ENCODE data around the gene MYL7.

DNA sequence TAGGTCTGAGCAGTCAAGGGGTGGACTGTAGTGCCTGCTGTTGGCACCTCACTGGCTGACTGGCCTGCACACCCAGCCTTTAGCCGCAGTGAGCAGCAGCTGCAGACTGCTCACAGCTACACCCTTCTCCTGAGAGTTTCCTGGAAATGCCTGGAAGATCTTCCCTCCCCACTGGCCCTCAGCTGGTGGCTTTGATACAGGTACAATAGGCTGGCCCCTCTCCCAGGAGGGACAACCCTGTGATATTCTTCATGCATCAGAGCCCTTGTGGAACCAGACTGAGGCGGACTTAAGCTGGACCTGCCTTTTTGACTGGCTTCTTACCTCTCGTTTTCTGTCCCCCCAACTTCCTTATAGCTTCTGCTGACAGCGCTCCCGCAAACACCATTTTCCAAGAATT is 41.7 kb upstream of the MYL7 start:
- TF ChIP-seq, protein P1, sequence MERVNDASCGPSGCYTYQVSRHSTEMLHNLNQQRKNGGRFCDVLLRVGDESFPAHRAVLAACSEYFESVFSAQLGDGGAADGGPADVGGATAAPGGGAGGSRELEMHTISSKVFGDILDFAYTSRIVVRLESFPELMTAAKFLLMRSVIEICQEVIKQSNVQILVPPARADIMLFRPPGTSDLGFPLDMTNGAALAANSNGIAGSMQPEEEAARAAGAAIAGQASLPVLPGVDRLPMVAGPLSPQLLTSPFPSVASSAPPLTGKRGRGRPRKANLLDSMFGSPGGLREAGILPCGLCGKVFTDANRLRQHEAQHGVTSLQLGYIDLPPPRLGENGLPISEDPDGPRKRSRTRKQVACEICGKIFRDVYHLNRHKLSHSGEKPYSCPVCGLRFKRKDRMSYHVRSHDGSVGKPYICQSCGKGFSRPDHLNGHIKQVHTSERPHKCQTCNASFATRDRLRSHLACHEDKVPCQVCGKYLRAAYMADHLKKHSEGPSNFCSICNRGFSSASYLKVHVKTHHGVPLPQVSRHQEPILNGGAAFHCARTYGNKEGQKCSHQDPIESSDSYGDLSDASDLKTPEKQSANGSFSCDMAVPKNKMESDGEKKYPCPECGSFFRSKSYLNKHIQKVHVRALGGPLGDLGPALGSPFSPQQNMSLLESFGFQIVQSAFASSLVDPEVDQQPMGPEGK (CRISPR knock-in tag; IDR thresholded peaks at IDR 0.05; ENCODE audit: borderline replicate concordance) = no peak
- TF ChIP-seq ZFP3 (CRISPR knock-in tag; IDR thresholded peaks at IDR 0.05) (no peak), OSR1 (CRISPR knock-in tag; IDR thresholded peaks at IDR 0.05) (no peak), TOX (CRISPR knock-in tag; IDR thresholded peaks at IDR 0.05; ENCODE audit: borderline replicate concordance) (no peak), ZNF565 (CRISPR knock-in tag; conservative IDR thresholded peaks at IDR 0.05; ENCODE audit: low read depth) (no peak), ISL1 (CRISPR knock-in tag; IDR thresholded peaks at IDR 0.05) (no peak)
- TF ChIP-seq, protein P2, sequence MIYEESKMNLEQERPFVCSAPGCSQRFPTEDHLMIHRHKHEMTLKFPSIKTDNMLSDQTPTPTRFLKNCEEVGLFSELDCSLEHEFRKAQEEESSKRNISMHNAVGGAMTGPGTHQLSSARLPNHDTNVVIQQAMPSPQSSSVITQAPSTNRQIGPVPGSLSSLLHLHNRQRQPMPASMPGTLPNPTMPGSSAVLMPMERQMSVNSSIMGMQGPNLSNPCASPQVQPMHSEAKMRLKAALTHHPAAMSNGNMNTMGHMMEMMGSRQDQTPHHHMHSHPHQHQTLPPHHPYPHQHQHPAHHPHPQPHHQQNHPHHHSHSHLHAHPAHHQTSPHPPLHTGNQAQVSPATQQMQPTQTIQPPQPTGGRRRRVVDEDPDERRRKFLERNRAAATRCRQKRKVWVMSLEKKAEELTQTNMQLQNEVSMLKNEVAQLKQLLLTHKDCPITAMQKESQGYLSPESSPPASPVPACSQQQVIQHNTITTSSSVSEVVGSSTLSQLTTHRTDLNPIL (CRISPR knock-in tag; IDR thresholded peaks at IDR 0.05; ENCODE audit: low read depth) = no peak
- TF ChIP-seq, protein P3, sequence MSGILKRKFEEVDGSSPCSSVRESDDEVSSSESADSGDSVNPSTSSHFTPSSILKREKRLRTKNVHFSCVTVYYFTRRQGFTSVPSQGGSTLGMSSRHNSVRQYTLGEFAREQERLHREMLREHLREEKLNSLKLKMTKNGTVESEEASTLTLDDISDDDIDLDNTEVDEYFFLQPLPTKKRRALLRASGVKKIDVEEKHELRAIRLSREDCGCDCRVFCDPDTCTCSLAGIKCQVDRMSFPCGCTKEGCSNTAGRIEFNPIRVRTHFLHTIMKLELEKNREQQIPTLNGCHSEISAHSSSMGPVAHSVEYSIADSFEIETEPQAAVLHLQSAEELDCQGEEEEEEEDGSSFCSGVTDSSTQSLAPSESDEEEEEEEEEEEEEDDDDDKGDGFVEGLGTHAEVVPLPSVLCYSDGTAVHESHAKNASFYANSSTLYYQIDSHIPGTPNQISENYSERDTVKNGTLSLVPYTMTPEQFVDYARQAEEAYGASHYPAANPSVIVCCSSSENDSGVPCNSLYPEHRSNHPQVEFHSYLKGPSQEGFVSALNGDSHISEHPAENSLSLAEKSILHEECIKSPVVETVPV (CRISPR knock-in tag; IDR thresholded peaks at IDR 0.05) = no peak

Measured in SK-N-SH treated with all-trans-retinoic acid at 6 μM for 48 hours (cell line).